GM23248 (cell line): ENCODE results near the gene ATP2C1. TPM values are rescaled to one million over a fixed set of nuclear protein-coding genes. Genes with fewer than 3 reads are reported as not detected.

Experiments
- DNase-seq: peaks from one replicate; pipeline ENCODE4 v3.0.0-alpha.2; 2015
- H2AFZ ChIP-seq: fragments of 200-600 bp; sonication (generic); 2 replicates; pipeline ENCODE4 v1.6.1; 2016; ENCODE audit warnings: antibody characterized with exemption
- H3F3A ChIP-seq: fragments of 200-600 bp; sonication (generic); 2 replicates; pipeline ENCODE4 v1.6.1; 2016; ENCODE audit warnings: mild to moderate bottlenecking, antibody characterized with exemption, mixed run types; ENCODE audit not compliant: insufficient read depth
- H3K27ac ChIP-seq: fragments of 200-600 bp; sonication (generic); 2 replicates; pipeline ENCODE4 v1.5.1; 2016; ENCODE audit warnings: mild to moderate bottlenecking
- H3K27me3 ChIP-seq: fragments of 200-600 bp; sonication (generic); replicated peaks from 2 replicates; pipeline ENCODE4 v1.6.1; 2016; ENCODE audit warnings: mild to moderate bottlenecking; ENCODE audit not compliant: insufficient read depth
- H3K36me3 ChIP-seq: fragments of 200-600 bp; sonication (generic); 2 replicates; pipeline ENCODE4 v1.6.1; 2016; ENCODE audit warnings: low read depth, mild to moderate bottlenecking
- H3K4me1 ChIP-seq: fragments of 200-600 bp; sonication (generic); 2 replicates; pipeline ENCODE4 v1.6.1; 2016; ENCODE audit warnings: mild to moderate bottlenecking; ENCODE audit not compliant: insufficient read depth
- H3K4me2 ChIP-seq: fragments of 200-600 bp; sonication (generic); one replicate; pipeline ENCODE4 v1.6.1; 2016; ENCODE audit warnings: mild to moderate bottlenecking; ENCODE audit not compliant: unreplicated experiment
- H3K4me3 ChIP-seq: fragments of 200-600 bp; sonication (generic); 2 replicates; pipeline ENCODE4 v1.5.1; 2016; ENCODE audit warnings: mild to moderate bottlenecking
- H3K79me2 ChIP-seq: fragments of 200-600 bp; sonication (generic); 2 replicates; pipeline ENCODE4 v1.6.1; 2016; ENCODE audit warnings: mild to moderate bottlenecking; ENCODE audit not compliant: insufficient read depth
- H3K9ac ChIP-seq: fragments of 200-600 bp; sonication (generic); 2 replicates; pipeline ENCODE4 v1.6.1; 2016; ENCODE audit warnings: mild to moderate bottlenecking
- H3K9me2 ChIP-seq: fragments of 200-600 bp; sonication (generic); 2 replicates; pipeline ENCODE4 v1.6.1; 2016; ENCODE audit warnings: mixed run types, mild to moderate bottlenecking, moderate library complexity; ENCODE audit not compliant: insufficient read depth
- H3K9me3 ChIP-seq: fragments of 200-600 bp; sonication (generic); one replicate; pipeline ENCODE4 v1.6.1; 2017; ENCODE audit warnings: low read depth
- H4K20me1 ChIP-seq: fragments of 200-600 bp; sonication (generic); 2 replicates; pipeline ENCODE4 v1.6.0; 2016; ENCODE audit not compliant: insufficient read depth
- EZH2 ChIP-seq: fragments of 200-600 bp; sonication (generic); IDR thresholded peaks from 2 replicates; pipeline ENCODE4 v1.6.1; 2018; ENCODE audit warnings: antibody characterized with exemption, mild to moderate bottlenecking; ENCODE audit not compliant: insufficient read depth, poor library complexity, severe bottlenecking
- EZH2phosphoT487 ChIP-seq: fragments of 200-600 bp; sonication (generic); IDR thresholded peaks from 2 replicates; pipeline ENCODE4 v1.6.1; 2018; ENCODE audit warnings: antibody characterized with exemption, moderate library complexity, mild to moderate bottlenecking, low read depth; ENCODE audit not compliant: insufficient read depth
- WGBS, 2 experiments: methylation state at CpG; one replicate each; pipeline ENCODE4 v1.1.6; 2015 to 2017; ENCODE audit warnings: low lambda C conversion rate in 2 of 2, low coverage in 1 of 2; ENCODE audit errors: missing lambda C conversion rate in 2 of 2; 5-methylcytosine and 5-hydroxymethylcytosine counted together
- in situ Hi-C: fragments of 300-500 bp; cut with MboI; formaldehyde crosslinking; loops from 2 replicates; pipeline ENCODE4 v1.15.0; 2020
- polyA plus RNA-seq: library from polyadenylated mRNA; unstranded; fragments of >200 nt; fragmentation: Nextera tagmentation; extraction: Ambion mirVana; gene quantifications from 2 replicates; pipeline ENCODE4 v1.2.1, GENCODE V29; 2016
- total RNA-seq: library from RNA; depleted of rRNA; stranded (reverse); fragments of >200 nt; shearing (Covaris generic); gene quantifications from 2 replicates; pipeline ENCODE4 v1.2.3, GENCODE V29; 2014

Gene ATP2C1
- total and polyA plus RNA-seq, 2 experiments from 2014 or later, result 73.6 to 74.7 TPM

DNA sequence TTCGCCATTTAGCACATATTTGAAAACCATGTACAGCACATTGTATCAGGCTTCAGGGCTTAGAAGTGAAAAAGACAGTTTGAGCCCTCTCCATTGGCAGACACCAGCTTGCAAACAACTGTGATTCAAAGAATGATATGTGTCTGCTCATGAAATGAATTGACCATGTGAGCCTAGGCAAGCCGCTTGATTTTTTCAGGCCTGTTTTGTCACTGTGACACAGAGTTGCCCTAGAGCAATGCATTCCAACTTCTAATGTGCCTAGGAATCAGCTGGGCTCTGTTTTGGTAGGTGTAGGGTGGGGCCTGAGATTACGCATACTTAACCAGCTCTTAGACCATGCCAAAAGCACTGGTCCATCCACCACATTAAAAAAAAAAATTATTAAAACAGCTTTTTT lies 53.0 kb downstream of the ATP2C1 start:
- Histone ChIP-seq H2AFZ (no peak overlapping the region), H3K4me3 (no peak overlapping the region), H4K20me1 (no peaks in the 10 kb centered on the region), H3K36me3 (peaks cover 53% of the 10 kb centered on the region), H3K27ac (no peak overlapping the region), H3K9me3 (no peaks in the 10 kb centered on the region), H3K79me2 (peaks cover 53% of the 10 kb centered on the region), H3K27me3 (no peaks in the 10 kb centered on the region), H3K9ac (no peak overlapping the region), H3K4me1 (peaks cover 21% of the 10 kb centered on the region), H3K9me2 (no peaks in the 10 kb centered on the region), H3F3A (peaks cover 17% of the 10 kb centered on the region; the same call in 1 of the 2 replicates), H3K4me2 (no peak overlapping the region)
- in situ Hi-C loops, result no loop called here
- no peak for DNase-seq
- TF ChIP-seq EZH2 (no peak), EZH2phosphoT487 (no peak)
- WGBS, 2 experiments, result 98 to 100% methylated on average over 3 of the region's 3 CpGs

GRCh38 chr3:130948001-130948773 lies 54.3 kb downstream of the ATP2C1 start:
- H3K27me3 ChIP-seq, result no peaks in the 10 kb centered on the region
- peaks cover 17% of the 10 kb centered on the region; the same call in 1 of the 2 replicates for H3F3A ChIP-seq
- H3K9me3 ChIP-seq, result no peaks in the 10 kb centered on the region
- peaks cover 45% of the 10 kb centered on the region for H3K36me3 ChIP-seq
- DNase-seq, result peak; percentile 28
- no peak overlapping the region for H3K4me3 ChIP-seq
- WGBS, 2 experiments, result 99 to 100% methylated on average over 2 of the region's 2 CpGs
- no peak overlapping the region for H3K27ac ChIP-seq
- H3K4me1 ChIP-seq, result peaks cover 29% of the 10 kb centered on the region
- H3K9me2 ChIP-seq, result no peaks in the 10 kb centered on the region
- H3K4me2 ChIP-seq, result no peak overlapping the region
- peaks cover 57% of the 10 kb centered on the region for H3K79me2 ChIP-seq
- in situ Hi-C loops, result no loop called here
- no peak overlapping the region for H2AFZ ChIP-seq
- TF ChIP-seq EZH2phosphoT487 (no peak), EZH2 (no peak)
- H4K20me1 ChIP-seq, result no peaks in the 10 kb centered on the region
- H3K9ac ChIP-seq, result no peak overlapping the region

- in situ Hi-C loops, result no loop called here
- Histone ChIP-seq H2AFZ (no peak overlapping the region), H3K4me2 (no peak overlapping the region), H3K9me2 (no peaks in the 10 kb centered on the region), H3K27ac (no peak overlapping the region), H3K9me3 (no peaks in the 10 kb centered on the region), H3K36me3 (peaks cover 49% of the 10 kb centered on the region), H3F3A (peaks cover 17% of the 10 kb centered on the region; the same call in 1 of the 2 replicates), H3K9ac (no peak overlapping the region), H3K4me3 (no peak overlapping the region), H3K79me2 (peaks cover 57% of the 10 kb centered on the region), H3K4me1 (peaks cover 29% of the 10 kb centered on the region), H4K20me1 (no peaks in the 10 kb centered on the region), H3K27me3 (no peaks in the 10 kb centered on the region)
- 97 to 99% methylated on average over 3 of the region's 3 CpGs for WGBS, 2 experiments
- no peak for DNase-seq
- TF ChIP-seq EZH2 (no peak), EZH2phosphoT487 (no peak)
Observed at GRCh38 chr3:130948929-130949328, 55.0 kb downstream of the ATP2C1 start.

DNA sequence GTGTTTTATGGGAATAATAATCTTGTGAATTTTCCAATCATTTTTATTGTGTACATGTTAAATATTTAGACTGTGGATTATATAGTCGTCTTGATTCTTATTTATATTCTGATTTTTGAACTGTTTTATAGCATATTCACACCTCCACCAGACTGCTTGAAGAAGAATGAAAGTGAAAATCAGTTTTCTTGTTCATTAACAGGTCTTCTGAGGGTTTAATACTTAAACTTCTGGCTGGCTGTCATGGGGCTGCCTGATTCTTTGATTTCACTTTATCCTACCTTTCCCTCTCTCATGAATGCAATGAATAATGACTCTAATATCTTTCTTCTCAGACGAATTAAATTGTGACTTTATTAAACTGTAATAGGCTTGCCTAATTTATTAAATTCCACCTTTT lies 56.2 kb downstream of the ATP2C1 start:
- no peak overlapping the region for H2AFZ ChIP-seq
- H3K4me1 ChIP-seq, result peaks cover 29% of the 10 kb centered on the region
- H3K36me3 ChIP-seq, result peaks cover 50% of the 10 kb centered on the region
- H3F3A ChIP-seq, result peaks cover 17% of the 10 kb centered on the region; the same call in 1 of the 2 replicates
- DNase-seq, result no peak
- WGBS, 2 experiments, result 71 to 75% methylated on average over 2 of the region's 2 CpGs
- H3K79me2 ChIP-seq, result peaks cover 57% of the 10 kb centered on the region
- no peaks in the 10 kb centered on the region for H3K9me2 ChIP-seq
- H3K9ac ChIP-seq, result peak overlapping the region; percentile 17; the same call in 1 of the 2 replicates
- H3K27me3 ChIP-seq, result no peaks in the 10 kb centered on the region
- in situ Hi-C loops, result no loop called here
- H3K9me3 ChIP-seq, result no peaks in the 10 kb centered on the region
- peak overlapping the region; percentile 56 for H3K4me2 ChIP-seq
- no peak for TF ChIP-seq EZH2phosphoT487
- TF ChIP-seq EZH2, result no peak
- H3K27ac ChIP-seq, result peak overlapping the region; percentile 58
- H3K4me3 ChIP-seq, result 0 out of 2 replicates have a peak overlapping the region, but pooled peaks have one; percentile 7
- H4K20me1 ChIP-seq, result no peaks in the 10 kb centered on the region
